ENCODE data around the gene RCBTB2.
A peak's percentile ranks its signal among the peaks of the same experiment; 100 is the strongest.

RCBTB2 gene

DNA sequence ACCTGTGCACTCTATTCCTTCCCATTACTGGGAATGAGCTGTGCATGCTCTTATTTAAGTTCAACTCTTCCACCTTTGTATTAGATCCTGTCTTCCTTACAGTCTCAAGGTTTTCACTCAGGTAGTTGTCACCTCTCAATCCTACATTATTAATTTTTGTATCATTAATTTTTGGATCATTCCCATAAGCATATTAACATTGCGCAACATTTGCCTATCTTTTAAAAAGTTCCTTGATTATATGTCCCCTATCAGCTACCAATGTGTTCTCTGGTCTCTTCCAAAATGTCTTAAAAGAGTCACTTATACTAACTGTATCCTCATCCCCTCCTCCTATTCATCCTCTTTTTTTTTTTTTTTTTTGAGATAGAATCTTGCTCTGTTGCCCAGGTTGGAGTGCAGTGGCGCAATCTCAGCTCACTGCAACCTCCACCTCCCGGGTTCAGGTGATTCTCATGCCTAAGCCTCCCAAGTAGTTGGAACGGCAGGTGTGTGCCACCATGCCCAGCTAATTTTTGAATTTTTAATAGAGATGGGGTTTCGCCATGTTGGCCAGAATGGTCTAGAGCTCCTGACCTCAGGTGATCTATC lies 2.1 kb upstream of the RCBTB2 start:
- H3K4me3 Mint-ChIP-seq: no peak overlapping the region
- H3K27me3 Mint-ChIP-seq (ENCODE audit: low read depth, poor library complexity): peaks cover 3% of the 10 kb centered on the region
- no peak for DNase-seq
- H3K36me3 Mint-ChIP-seq (ENCODE audit: low read depth): no peaks in the 10 kb centered on the region
- H3K27ac Mint-ChIP-seq: no peak overlapping the region
- TF ChIP-seq, protein P1, sequence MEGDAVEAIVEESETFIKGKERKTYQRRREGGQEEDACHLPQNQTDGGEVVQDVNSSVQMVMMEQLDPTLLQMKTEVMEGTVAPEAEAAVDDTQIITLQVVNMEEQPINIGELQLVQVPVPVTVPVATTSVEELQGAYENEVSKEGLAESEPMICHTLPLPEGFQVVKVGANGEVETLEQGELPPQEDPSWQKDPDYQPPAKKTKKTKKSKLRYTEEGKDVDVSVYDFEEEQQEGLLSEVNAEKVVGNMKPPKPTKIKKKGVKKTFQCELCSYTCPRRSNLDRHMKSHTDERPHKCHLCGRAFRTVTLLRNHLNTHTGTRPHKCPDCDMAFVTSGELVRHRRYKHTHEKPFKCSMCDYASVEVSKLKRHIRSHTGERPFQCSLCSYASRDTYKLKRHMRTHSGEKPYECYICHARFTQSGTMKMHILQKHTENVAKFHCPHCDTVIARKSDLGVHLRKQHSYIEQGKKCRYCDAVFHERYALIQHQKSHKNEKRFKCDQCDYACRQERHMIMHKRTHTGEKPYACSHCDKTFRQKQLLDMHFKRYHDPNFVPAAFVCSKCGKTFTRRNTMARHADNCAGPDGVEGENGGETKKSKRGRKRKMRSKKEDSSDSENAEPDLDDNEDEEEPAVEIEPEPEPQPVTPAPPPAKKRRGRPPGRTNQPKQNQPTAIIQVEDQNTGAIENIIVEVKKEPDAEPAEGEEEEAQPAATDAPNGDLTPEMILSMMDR (IDR thresholded peaks at IDR 0.05): no peak
- H3K4me1 Mint-ChIP-seq: peaks cover 38% of the 10 kb centered on the region
- H3K9me3 Mint-ChIP-seq: no peaks in the 10 kb centered on the region

DNA sequence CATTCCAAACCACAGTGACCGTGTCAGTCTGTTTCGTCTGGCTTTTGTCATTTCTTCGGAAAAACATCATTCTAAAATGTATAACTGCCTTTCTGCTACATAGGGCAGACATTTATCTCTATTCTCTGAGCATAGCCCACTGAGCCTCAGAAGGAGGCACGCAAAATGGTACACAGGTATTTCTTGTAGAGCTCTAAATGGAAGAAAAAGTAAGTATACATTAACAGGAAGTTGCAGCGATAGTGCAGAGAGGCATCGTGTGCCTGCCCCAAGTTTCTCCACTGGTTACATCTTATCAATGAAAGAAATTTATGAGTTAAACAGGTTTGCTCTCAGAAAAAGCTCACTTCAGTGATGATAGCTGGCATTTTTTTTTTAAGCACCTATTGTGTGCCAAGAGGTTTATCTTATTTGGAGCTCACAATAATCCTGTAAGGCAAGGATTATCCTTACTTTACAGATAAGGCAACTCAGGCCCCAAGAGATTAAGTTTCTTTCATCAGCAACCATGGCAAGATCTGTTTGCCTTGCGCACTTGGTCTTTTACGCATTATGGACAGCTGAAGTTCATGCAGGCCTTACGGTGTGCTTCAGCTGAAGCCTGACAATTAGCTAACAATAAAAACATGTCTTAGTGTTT lies 1.2 kb upstream of the RCBTB2 start:
- no peaks in the 10 kb centered on the region for H3K36me3 Mint-ChIP-seq (ENCODE audit: low read depth)
- peak overlapping the region; percentile 89 for H3K4me3 Mint-ChIP-seq
- peaks cover 38% of the 10 kb centered on the region for H3K4me1 Mint-ChIP-seq
- DNase-seq: no peak
- TF ChIP-seq, protein P1 (IDR thresholded peaks at IDR 0.05): no peak
- H3K27ac Mint-ChIP-seq: no peak overlapping the region
- H3K27me3 Mint-ChIP-seq (ENCODE audit: low read depth, poor library complexity): peaks cover 3% of the 10 kb centered on the region
- H3K9me3 Mint-ChIP-seq: no peaks in the 10 kb centered on the region

DNA sequence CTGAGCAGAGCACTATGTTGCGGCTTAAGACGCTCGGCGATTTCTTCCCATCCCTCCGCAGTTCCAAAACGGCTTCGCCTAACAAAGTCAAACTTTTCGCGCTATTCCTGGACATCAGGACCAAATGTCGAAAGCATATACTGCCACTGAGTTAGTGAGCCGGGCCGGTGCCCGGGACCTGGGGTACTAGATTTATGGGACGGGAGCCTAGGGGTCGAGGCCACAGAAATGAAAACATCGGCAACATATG lies 699 bp downstream of the RCBTB2 start:
- H3K9me3 Mint-ChIP-seq: no peaks in the 10 kb centered on the region
- no peaks in the 10 kb centered on the region for H3K36me3 Mint-ChIP-seq (ENCODE audit: low read depth)
- H3K4me1 Mint-ChIP-seq: peaks cover 38% of the 10 kb centered on the region
- H3K27me3 Mint-ChIP-seq (ENCODE audit: low read depth, poor library complexity): peaks cover 3% of the 10 kb centered on the region
- peak overlapping the region; percentile 98 for H3K27ac Mint-ChIP-seq
- TF ChIP-seq, protein P1 (IDR thresholded peaks at IDR 0.05): no peak
- DNase-seq: no peak
- H3K4me3 Mint-ChIP-seq: peak overlapping the region; percentile 89

DNA sequence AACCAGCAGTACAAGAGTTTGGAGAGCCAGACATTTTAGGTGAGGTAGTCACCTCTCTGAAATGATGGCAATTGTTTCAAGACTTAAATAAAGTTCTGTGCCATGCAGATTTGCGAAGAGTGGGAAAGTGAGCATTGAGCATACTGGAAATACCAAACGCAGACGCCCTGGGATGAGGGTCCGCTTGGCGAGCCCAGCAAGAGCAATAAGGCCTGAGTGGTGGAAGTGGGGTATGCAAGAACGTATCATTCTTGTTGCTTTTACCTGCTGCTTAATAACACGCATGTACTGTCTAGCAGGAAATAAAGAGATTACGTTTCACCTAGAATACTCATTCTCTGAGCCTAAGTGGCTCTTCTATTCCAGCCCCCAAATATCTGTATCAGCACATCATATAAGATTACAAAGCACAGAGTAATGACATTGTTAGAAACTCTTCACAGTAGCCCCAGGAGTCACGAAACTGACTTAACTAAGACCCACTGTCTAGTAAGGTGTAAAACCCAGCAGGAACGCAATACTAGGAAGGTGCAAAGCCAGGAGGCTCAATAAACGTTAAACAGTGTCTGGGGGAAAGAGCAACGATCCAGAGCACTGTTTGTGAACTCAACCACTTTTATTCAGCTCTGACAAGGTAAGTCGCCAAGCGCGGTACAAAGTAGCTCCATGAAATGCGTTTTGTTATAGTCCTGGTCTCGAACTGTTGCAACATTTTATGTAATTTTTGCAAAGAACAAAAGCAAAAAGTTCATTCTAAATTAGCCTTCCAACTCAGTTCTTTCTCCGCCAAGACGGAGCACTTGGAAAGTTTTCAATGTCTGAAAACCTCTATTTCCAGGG lies 1.2 kb downstream of the RCBTB2 start:
- Mint-ChIP-seq H3K4me3 (peak overlapping the region; percentile 89), H3K27ac (peak overlapping the region; percentile 98), H3K4me1 (peaks cover 38% of the 10 kb centered on the region), H3K27me3 (ENCODE audit: low read depth, poor library complexity) (peaks cover 1% of the 10 kb centered on the region), H3K36me3 (ENCODE audit: low read depth) (no peaks in the 10 kb centered on the region), H3K9me3 (no peaks in the 10 kb centered on the region)
- TF ChIP-seq, protein P1 (IDR thresholded peaks at IDR 0.05): no peak
- no peak for DNase-seq

DNA sequence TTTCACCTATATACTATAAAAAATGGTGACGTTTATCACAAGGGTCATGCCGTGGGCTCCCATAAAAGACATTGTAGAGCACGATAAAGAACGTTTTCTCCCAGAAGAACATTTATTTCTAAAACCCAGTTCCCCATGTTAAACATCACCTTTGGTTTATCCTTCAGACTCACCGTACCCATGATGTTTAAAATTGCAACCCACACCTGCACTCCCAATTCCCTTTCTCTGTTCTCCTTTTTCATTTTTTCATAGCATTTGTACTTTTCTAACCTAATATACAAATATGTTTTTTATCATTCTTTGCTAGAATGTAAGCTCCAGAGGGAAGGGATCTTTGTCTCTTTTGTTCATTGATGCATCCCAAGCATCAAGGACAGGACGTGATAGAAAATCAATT lies 2.0 kb downstream of the RCBTB2 start:
- no peaks in the 10 kb centered on the region for H3K36me3 Mint-ChIP-seq (ENCODE audit: low read depth)
- no peaks in the 10 kb centered on the region for H3K9me3 Mint-ChIP-seq
- H3K4me1 Mint-ChIP-seq: peaks cover 38% of the 10 kb centered on the region
- TF ChIP-seq, protein P1 (IDR thresholded peaks at IDR 0.05): no peak
- H3K4me3 Mint-ChIP-seq: peak overlapping the region; percentile 89
- DNase-seq: no peak
- no peaks in the 10 kb centered on the region for H3K27me3 Mint-ChIP-seq (ENCODE audit: low read depth, poor library complexity)
- H3K27ac Mint-ChIP-seq: peak overlapping the region; percentile 68

All from nephron progenitor cell (in vitro differentiated cells).